Right cardiac atrium (tissue), 5 donors: ENCODE measurements around the gene CANT1. TPM values are rescaled to one million over a fixed set of nuclear protein-coding genes. Genes with fewer than 3 reads are reported as not detected.

Experiments used
- ATAC-seq, 2 donors: fragments of 200-7000 bp; cut with Tn5 transposase; one replicate each; pipeline versions ENCODE4 v1.8.0 to v1.9.1; 2020; ENCODE audit warnings: moderate library complexity in 2 of 2, mild to moderate bottlenecking in 1 of 2
- DNase-seq, 3 donors: peaks; one replicate each; pipeline ENCODE4 v3.0.0-alpha.2; 2020
- H3K27ac ChIP-seq: one replicate; pipeline ENCODE4 v1.5.1; 2013; ENCODE audit warnings: mild to moderate bottlenecking, low read length, control low read depth, moderate library complexity
- H3K27me3 ChIP-seq: one replicate; pipeline ENCODE4 v1.6.1; 2013; ENCODE audit not compliant: control insufficient read depth, insufficient read depth
- H3K4me1 ChIP-seq: one replicate; pipeline ENCODE4 v1.6.1; 2013; ENCODE audit warnings: low read length; ENCODE audit not compliant: control insufficient read depth, insufficient read depth
- H3K4me3 ChIP-seq: one replicate; pipeline ENCODE4 v1.5.1; 2013; ENCODE audit warnings: low read length, control low read depth
- H3K9me3 ChIP-seq: one replicate; pipeline ENCODE4 v1.6.1; 2013; ENCODE audit warnings: low read length; ENCODE audit not compliant: control insufficient read depth
- WGBS: extraction: QIAGEN DNeasy Blood & Tissue Kit; methylation state at CpG from one replicate; pipeline ENCODE4 v1.1.7; 2013; 5-methylcytosine and 5-hydroxymethylcytosine counted together
- intact Hi-C, 4 donors: fragments of 100-400 bp; cut with DNase I; formaldehyde crosslinking; loops; one replicate each; pipeline versions ENCODE4 v1.11.0 to v1.14.0; 2022 to 2023
- polyA plus RNA-seq: library from polyadenylated mRNA; stranded (reverse); fragments of 200-250 nt; gene quantifications from one replicate; pipeline ENCODE4 v1.2.3, GENCODE V29; 2013
- total RNA-seq, 4 donors: library from RNA; stranded (reverse); fragmentation: NEBNext Ultra II Directional; extraction: Animal tissue kit (Norgen Biotek cat#: 25700); gene quantifications; one replicate each; pipeline ENCODE4 v1.2.1, GENCODE V29; 2021
- donor health status: healthy with polysubstance abuse.
- donor health status: DM: no; HTN: yes; CAD: no.
- donor health status: DM: no; HTN: no; CAD: no.
- donor health status: DM: no; HTN: yes; CAD: no; lungs with severe emphysema.
- donor health status: DM: yes; HTN: yes; CAD: no.

CANT1 gene
- total and polyA plus RNA-seq, 5 donors = 13.6 to 38.8 (median 32.5) TPM

GRCh38 chr17:78991906-78992532 lies 17.5 kb downstream of the CANT1 start:
- ATAC-seq (no peak), DNase-seq (peak in 2 of 3 donors; percentile 15 to 46)
- Histone ChIP-seq H3K4me1 (peaks cover 2% of the 10 kb centered on the region), H3K27me3 (no peaks in the 10 kb centered on the region), H3K9me3 (no peaks in the 10 kb centered on the region), H3K4me3 (no peak overlapping the region), H3K27ac (no peak overlapping the region)
- 90% methylated on average over 22 of the region's 22 CpGs for WGBS
- intact Hi-C loops = loop anchor here in 1 of 4 donors (10.0 kb wide), 1 partner anchor 403 kb away; no protein-coding TSS in a partner anchor

GRCh38 chr17:78991017-78991738 lies 18.4 kb downstream of the CANT1 start:
- intact Hi-C loops = loop anchor here in 1 of 4 donors (10.0 kb wide), 1 partner anchor 404 kb away; no protein-coding TSS in a partner anchor
- peaks cover 2% of the 10 kb centered on the region for H3K4me1 ChIP-seq
- H3K27me3 ChIP-seq = no peaks in the 10 kb centered on the region
- H3K9me3 ChIP-seq = no peaks in the 10 kb centered on the region
- peak in 2 of 3 donors; percentile 30 to 35 for DNase-seq
- no peak for ATAC-seq
- H3K27ac ChIP-seq = no peak overlapping the region
- 93% methylated on average over 33 of the region's 33 CpGs for WGBS
- H3K4me3 ChIP-seq = no peak overlapping the region

GRCh38 chr17:78990349-78991016 lies 19.1 kb downstream of the CANT1 start:
- Histone ChIP-seq H3K9me3 (no peaks in the 10 kb centered on the region), H3K4me3 (no peak overlapping the region), H3K27ac (no peak overlapping the region), H3K27me3 (no peaks in the 10 kb centered on the region), H3K4me1 (peaks cover 2% of the 10 kb centered on the region)
- no peak for ATAC-seq
- DNase-seq = peak; percentile 26 to 69 (median 61)
- intact Hi-C loops = loop anchor here in 1 of 4 donors (10.0 kb wide), 1 partner anchor 404 kb away; no protein-coding TSS in a partner anchor
- WGBS = 94% methylated on average over 29 of the region's 29 CpGs

- WGBS = 33% methylated on average over 6 of the region's 6 CpGs
- H3K27ac ChIP-seq = no peak overlapping the region
- DNase-seq = peak in 1 of 3 donors; percentile 29
These were observed 21.4 kb downstream of the CANT1 start for GRCh38 chr17:78988152-78988551.

GRCh38 chr17:78986649-78987328 lies 22.8 kb downstream of the CANT1 start:
- ATAC-seq (peak; percentile 58 to 67), DNase-seq (peak; percentile 14 to 63 (median 56))
- whole genome bisulfite sequencing = 7% methylated on average over 15 of the region's 15 CpGs
- Histone ChIP-seq H3K27ac (peak overlapping the region; percentile 76), H3K4me3 (peak overlapping the region; percentile 67), H3K9me3 (no peaks in the 10 kb centered on the region), H3K27me3 (no peaks in the 10 kb centered on the region), H3K4me1 (peaks cover 2% of the 10 kb centered on the region)
- intact Hi-C loops = no loop called here

More at GRCh38 chr17:78988152-78988551, 21.4 kb downstream of the CANT1 start:
- Histone ChIP-seq H3K4me3 (no peak overlapping the region), H3K4me1 (peaks cover 2% of the 10 kb centered on the region), H3K27me3 (no peaks in the 10 kb centered on the region), H3K9me3 (no peaks in the 10 kb centered on the region)
- intact Hi-C loops = no loop called here
- ATAC-seq = no peak

GRCh38 chr17:78986048-78986648 lies 23.4 kb downstream of the CANT1 start:
- DNase-seq = peak in 2 of 3 donors; percentile 64 to 81
- H3K27ac ChIP-seq = peak overlapping the region; percentile 66
- no peaks in the 10 kb centered on the region for H3K9me3 ChIP-seq
- H3K4me3 ChIP-seq = peak overlapping the region; percentile 67
- no peaks in the 10 kb centered on the region for H3K27me3 ChIP-seq
- intact Hi-C loops = no loop called here
- H3K4me1 ChIP-seq = peaks cover 2% of the 10 kb centered on the region
- WGBS = 16% methylated on average over 6 of the region's 6 CpGs
- ATAC-seq = peak; percentile 67 to 75

- DNase-seq (no peak), ATAC-seq (no peak)
- Histone ChIP-seq H3K27me3 (no peaks in the 10 kb centered on the region), H3K4me3 (no peak overlapping the region), H3K27ac (no peak overlapping the region), H3K4me1 (peaks cover 2% of the 10 kb centered on the region), H3K9me3 (no peaks in the 10 kb centered on the region)
- intact Hi-C loops = no loop called here
- WGBS = 90% methylated on average over 5 of the region's 5 CpGs
These were observed 24.2 kb downstream of the CANT1 start for GRCh38 chr17:78985395-78985794.

GRCh38 chr17:78981010-78981888 lies 28.3 kb downstream of the CANT1 start:
- Histone ChIP-seq H3K4me3 (no peak overlapping the region), H3K9me3 (no peaks in the 10 kb centered on the region), H3K27ac (no peak overlapping the region), H3K4me1 (peaks cover 2% of the 10 kb centered on the region), H3K27me3 (no peaks in the 10 kb centered on the region)
- WGBS = 78% methylated on average over 16 of the region's 16 CpGs
- no peak for ATAC-seq
- DNase-seq = peak in 2 of 3 donors; percentile 34 to 43
- intact Hi-C loops = no loop called here

- H3K4me1 ChIP-seq = peaks cover 2% of the 10 kb centered on the region
- peak in 1 of 3 donors; percentile 50 for DNase-seq
- H3K27me3 ChIP-seq = no peaks in the 10 kb centered on the region
- no peak overlapping the region for H3K4me3 ChIP-seq
- no peak overlapping the region for H3K27ac ChIP-seq
- intact Hi-C loops = no loop called here
- no peaks in the 10 kb centered on the region for H3K9me3 ChIP-seq
- ATAC-seq = peak in 1 of 2 donors; percentile 1
- WGBS = 71% methylated on average over 8 of the region's 8 CpGs
These were observed 29.0 kb downstream of the CANT1 start for GRCh38 chr17:78980624-78980972.
